A549 treated with AZD2906 at 1 μM for 4 hours (cell line): ENCODE measurements around the gene SEPHS1. TPM values are rescaled to one million over a fixed set of nuclear protein-coding genes. Genes with fewer than 3 reads are reported as not detected.

ENCODE experiments used
- total RNA-seq: library from RNA; stranded (reverse); fragments of 200-300 nt; extraction: Qiagen RNA extraction; gene quantifications from 5 replicates; pipeline ENCODE4 v1.2.3, GENCODE V29; 2022

Gene SEPHS1
- total RNA-seq: 56.9 to 79.8 TPM (median 63.2 TPM) in 5 replicates

GRCh38 chr10:13348216-13349017, at the start of gene SEPHS1:
TSS of gene SEPHS1 (minus strand) at chr10:13348293. CDS start at chr10:13344950, 3,343 bp downstream.

GRCh38 chr10:13299437-13300287, 48.4 kb downstream of the SEPHS1 start, which contains the start of gene PHYH:
TSS of gene PHYH (minus strand) at chr10:13300064. CDS start at chr10:13300042, 22 bp downstream.

Other genes starting within 250 kb of the SEPHS1 start
- 46.8 to 58.7 TPM (median 55.7 TPM) in 5 replicates for gene OPTN, start 248.1 kb downstream of the SEPHS1 start, total RNA-seq
- gene MCM10, start 186.7 kb downstream of the SEPHS1 start, total RNA-seq: 17.9 to 24.7 TPM (median 20.1 TPM) in 5 replicates
- gene UCMA, start 113.9 kb downstream of the SEPHS1 start, total RNA-seq: not detected in 5 replicates
- gene PHYH, start 48.2 kb downstream of the SEPHS1 start, total RNA-seq: 28.7 to 36.6 TPM (median 31.0 TPM) in 5 replicates
- gene BEND7, start 180.7 kb upstream of the SEPHS1 start, total RNA-seq: 8.4 to 10.4 TPM (median 10.0 TPM) in 5 replicates
- 17.8 to 24.4 TPM (median 19.3 TPM) in 5 replicates for gene PRPF18, start 238.7 kb upstream of the SEPHS1 start, total RNA-seq